HG03025 (cell line): Measurements from ENCODE around the gene RNF138.
"Not testable (repeated sequence)": the region's sequence is repeated elsewhere in the genome, so short reads cannot be mapped to it uniquely, and the experiment has no call there.

Experiments used
- ATAC-seq: cut with Tn5 transposase; IDR thresholded peaks from one replicate; pipeline ENCODE4 v1.9.1; 2021; ENCODE audit warnings: mild to moderate bottlenecking, moderate library complexity; ENCODE audit not compliant: unreplicated experiment, low FRiP score

The RNF138 gene

DNA sequence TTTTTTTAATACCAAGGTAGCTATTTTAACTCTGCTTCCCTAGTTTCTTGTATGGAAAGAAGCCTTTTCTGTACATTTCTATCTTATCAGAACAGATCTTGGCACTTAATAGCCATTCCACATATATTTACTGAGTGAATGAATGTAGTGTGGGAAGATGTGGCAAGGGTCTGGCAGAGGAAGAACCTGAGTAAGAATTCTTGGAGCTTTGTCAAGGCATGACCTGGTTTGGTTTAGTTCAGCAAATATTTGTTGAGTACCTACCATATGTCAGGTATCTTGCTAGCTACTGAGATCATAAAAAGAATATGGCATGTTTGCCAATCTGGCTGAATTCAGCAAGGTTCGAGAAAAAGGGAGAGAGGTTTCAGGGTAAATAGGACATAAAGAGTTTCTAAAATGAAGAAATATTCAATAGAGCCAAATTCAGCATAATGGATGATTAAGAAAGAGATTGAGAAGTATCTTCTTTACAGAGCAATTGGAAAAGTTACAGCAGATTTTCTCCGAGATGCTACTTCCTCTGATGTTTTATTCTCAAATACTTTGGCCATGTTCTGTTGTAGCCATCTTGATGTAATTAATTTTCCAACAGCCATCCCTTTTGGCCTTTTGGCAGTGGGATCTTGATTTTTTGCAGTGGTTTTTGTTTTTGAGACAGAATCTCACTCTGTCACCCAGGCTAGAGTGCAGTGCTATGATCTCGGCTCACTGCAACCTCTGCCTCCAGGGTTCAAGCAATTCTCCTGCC is 76.5 kb downstream of the RNF138 start:
- no peak for ATAC-seq

DNA sequence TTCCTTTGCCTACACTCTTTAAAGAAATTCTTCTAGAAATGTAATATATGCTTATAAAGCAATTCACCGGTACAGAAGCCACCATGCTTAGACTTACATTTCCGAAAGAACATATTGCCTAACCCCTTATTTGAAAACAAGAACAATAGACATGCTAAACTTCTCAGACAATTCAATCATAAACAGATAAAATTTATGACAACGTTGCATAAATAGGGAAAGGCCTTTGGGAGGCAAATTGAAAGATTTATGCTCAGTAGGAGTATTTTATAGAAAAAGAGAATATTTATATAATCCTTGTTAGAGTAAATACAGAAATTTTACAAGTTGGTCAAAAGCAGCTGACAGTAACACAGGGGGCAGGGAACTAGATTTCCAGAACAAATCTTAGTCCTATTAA is 82.0 kb downstream of the RNF138 start:
- ATAC-seq = no peak

DNA sequence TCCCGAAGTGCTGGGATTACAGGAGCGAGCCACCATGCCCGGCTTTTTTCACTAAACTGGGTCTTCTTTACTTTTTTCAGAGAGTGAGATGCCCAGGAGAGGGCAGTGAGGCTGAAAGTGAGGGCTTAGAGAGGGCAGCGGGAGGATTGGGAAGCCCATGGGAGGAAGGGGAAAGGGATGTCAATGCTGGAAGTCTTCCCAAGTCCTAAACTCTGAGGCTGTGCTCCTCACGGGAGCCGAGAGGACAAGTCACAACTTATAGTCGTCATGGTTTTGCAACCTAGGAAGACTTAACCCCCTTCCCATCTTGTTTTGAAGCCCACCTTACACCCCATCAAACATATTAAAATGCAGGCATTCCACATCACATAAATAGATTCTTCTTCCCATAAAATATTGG is 83.0 kb downstream of the RNF138 start:
- no peak for ATAC-seq

DNA sequence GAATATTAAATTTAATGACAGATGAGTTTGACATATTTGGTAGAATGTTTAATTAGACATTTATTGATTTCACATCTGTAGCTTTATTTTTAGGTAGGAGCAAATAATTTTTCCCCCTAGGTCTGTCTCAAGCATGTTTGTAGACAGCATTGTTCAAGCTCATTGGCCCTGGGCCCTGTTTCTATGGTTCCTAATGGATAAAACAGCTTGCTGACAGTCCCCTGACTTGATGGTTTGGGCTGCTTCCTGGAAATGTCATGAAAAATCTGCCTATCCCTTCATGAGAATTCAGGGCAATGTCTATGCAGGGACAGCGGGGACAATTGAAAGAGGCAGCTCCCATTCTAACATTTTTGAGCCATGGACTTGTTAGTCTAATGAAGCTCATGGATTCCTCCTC is 83.6 kb downstream of the RNF138 start:
- no peak for ATAC-seq

DNA sequence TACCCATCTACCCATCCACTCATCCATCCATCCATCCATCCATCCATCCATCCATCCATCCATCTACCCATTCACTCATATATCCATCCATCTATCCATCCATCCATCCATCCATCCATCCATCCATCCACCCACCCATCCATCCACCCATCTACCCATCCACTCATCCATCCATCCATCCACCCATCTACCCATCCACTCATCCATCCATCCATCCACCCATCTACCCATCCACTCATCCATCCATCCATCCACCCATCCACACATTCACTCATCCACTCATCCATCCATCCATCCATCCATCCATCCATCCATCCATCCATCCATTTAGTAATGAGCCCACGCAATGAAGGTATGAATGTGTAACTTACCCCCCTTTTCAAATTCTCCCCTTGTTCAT is 85.1 kb downstream of the RNF138 start:
- not testable (repeated sequence) for ATAC-seq

DNA sequence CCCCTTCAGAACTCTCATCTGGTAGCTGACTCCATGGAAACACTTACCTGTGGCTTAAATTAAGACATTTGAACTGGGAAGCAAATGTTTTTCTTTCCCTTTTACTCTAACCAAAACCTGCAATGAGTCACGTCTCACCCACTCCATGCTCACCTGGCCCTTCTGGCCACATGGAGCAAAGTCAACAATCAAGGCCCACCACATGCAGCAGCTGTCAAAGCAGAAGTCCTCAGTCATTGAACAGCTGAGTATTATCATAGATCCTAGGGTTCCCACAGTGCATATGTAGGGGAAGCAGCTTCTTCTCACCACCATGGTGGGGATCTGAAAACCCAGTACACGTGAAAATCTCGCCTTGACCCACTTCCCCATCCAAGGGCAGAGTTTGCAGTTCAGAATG is 85.9 kb downstream of the RNF138 start:
- ATAC-seq = no peak
